ENCODE results near the gene COX11. TPM values are rescaled to one million over a fixed set of nuclear protein-coding genes. Genes with fewer than 3 reads are reported as not detected.

The COX11 gene
- total and polyA plus RNA-seq, 2 donors (not counting 3 experiments of a cell fraction or from before 2014, with no cell fraction given): 47.3 to 55.9 TPM

GRCh38 chr17:54980375-54980774 lies 11.9 kb upstream of the COX11 start:
- ChIA-PET CTCF (interaction anchor here (0.6 kb wide), 1 partner anchor 369 kb away, joined by 3 read pairs; no protein-coding TSS in a partner anchor), POLR2A (no interaction called here)
- no peak overlapping the region for H2AFZ ChIP-seq (ENCODE audit: low read depth, low read length)
- no peaks in the 10 kb centered on the region for H3K9me3 ChIP-seq (replicated peaks; ENCODE audit: control insufficient read depth, insufficient read depth, low read length)
- TF ChIP-seq GATA2 (IDR thresholded peaks at IDR 0.05; ENCODE audit: insufficient read depth, insufficient read length, low read depth, low read length) (no peak), CTCF (IDR thresholded peaks at IDR 0.05; ENCODE audit: extremely low read depth in 1 of 2, insufficient read depth in 1 of 2, low read depth in 1 of 2, low read length in 2 of 2) (no peak), MAX (IDR thresholded peaks at IDR 0.05; ENCODE audit: insufficient read depth, insufficient read length) (no peak), EZH2 (IDR thresholded peaks at IDR 0.05; ENCODE audit: borderline replicate concordance, low read depth, low read length, severe bottlenecking) (no peak), FOS (IDR thresholded peaks at IDR 0.05; ENCODE audit: borderline replicate concordance, insufficient read depth, low read length) (no peak), MYC (IDR thresholded peaks at IDR 0.05; ENCODE audit: low read depth, low read length) (no peak), JUN (IDR thresholded peaks at IDR 0.05; ENCODE audit: borderline replicate concordance, insufficient read depth, insufficient read length, low read depth) (no peak), POLR2AphosphoS5 (IDR thresholded peaks at IDR 0.05; ENCODE audit: insufficient read depth, low read depth, low read length) (no peak), POLR2A (IDR thresholded peaks at IDR 0.05; ENCODE audit: low read depth, low read length) (no peak)
- H3K36me3 ChIP-seq (ENCODE audit: control insufficient read depth in 2 of 2, extremely low read depth in 1 of 2, insufficient read depth in 2 of 2, low read length in 2 of 2): no peaks in the 10 kb centered on the region
- H3K79me2 ChIP-seq (ENCODE audit: control insufficient read depth, insufficient read depth, low read length): no peaks in the 10 kb centered on the region
- FAIRE-seq (no peak), DNase-seq (ENCODE audit: low read depth, low spot score) (no peak)
- H3K9ac ChIP-seq (replicated peaks; ENCODE audit: extremely low read depth, insufficient read depth, low read length): no peak overlapping the region
- no peak overlapping the region for H3K4me3 ChIP-seq (replicated peaks in 1 of 3; ENCODE audit: insufficient read depth in 1 of 3, low read depth in 1 of 3, low read length in 3 of 3)
- H3K27me3 ChIP-seq (ENCODE audit: control insufficient read depth in 2 of 2, insufficient read depth in 2 of 2, low read length in 2 of 2): no peaks in the 10 kb centered on the region
- intact Hi-C loops (cut with micrococcal nuclease): no loop called here
- no peak overlapping the region for H3K27ac ChIP-seq (ENCODE audit: insufficient read depth, low read depth, low read length)
- peaks cover 3% of the 10 kb centered on the region for H3K4me1 ChIP-seq (ENCODE audit: control insufficient read depth, extremely low read depth, insufficient read depth, low read length)
- no TSS peak for BruUV-seq (replicated peaks)
- dilution Hi-C loops (cut with MboI; ENCODE audit: extremely low pct_ligation_motif_present, low sequenced_read_pairs): no loop called here
- no peaks in the 10 kb centered on the region for H4K20me1 ChIP-seq (replicated peaks; ENCODE audit: control insufficient read depth, extremely low read depth, insufficient read depth, low read length)
- no peaks in the 10 kb centered on the region for H3K9me1 ChIP-seq (replicated peaks; ENCODE audit: control insufficient read depth, extremely low read depth, insufficient read depth, low read length)
- no peak overlapping the region for H3K4me2 ChIP-seq (ENCODE audit: insufficient read depth, low read length)
